GM13976 (cell line): Measurements from ENCODE around the gene GHR.

Experiments
- DNase-seq: peaks from one replicate; pipeline ENCODE4 v3.0.0; 2012; ENCODE audit warnings: low spot score
- in situ Hi-C: fragments of 300-500 bp; cut with MboI; formaldehyde crosslinking; loops from one replicate; pipeline ENCODE4 v1.12.0; 2022; ENCODE audit warnings: low sequenced_read_pairs, mixed read lengths, inconsistent platforms; ENCODE audit not compliant: unreplicated experiment
- TF ChIP-seq, protein P1 (sequence below): IDR thresholded peaks from 2 replicates; pipeline ENCODE4 v1.5.1; 2012; ENCODE audit warnings: borderline replicate concordance, mild to moderate bottlenecking; ENCODE audit not compliant: insufficient read depth; ENCODE audit errors: extremely low read depth, missing control alignments, control extremely low read depth

Gene GHR

DNA sequence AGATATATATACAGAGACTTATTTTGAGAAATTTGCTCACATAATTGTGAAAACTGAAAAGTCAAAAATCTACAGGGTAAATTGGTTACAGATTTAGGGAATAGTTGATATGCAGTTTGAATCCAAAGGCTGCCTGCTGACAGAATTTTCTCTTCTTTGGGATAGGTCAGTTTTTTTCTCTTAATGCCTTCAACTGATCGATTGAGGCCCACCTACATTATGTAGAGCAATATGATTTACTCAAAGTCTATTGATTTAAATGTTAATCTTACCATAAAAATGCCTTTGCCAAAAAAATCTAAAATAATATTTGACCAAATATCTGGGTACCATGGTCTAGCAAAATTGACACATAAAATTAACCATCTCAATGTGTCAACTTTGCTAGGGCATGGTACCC lies 3.9 kb upstream of the GHR start:
- in situ Hi-C loops = no loop called here
- TF ChIP-seq, protein P1, sequence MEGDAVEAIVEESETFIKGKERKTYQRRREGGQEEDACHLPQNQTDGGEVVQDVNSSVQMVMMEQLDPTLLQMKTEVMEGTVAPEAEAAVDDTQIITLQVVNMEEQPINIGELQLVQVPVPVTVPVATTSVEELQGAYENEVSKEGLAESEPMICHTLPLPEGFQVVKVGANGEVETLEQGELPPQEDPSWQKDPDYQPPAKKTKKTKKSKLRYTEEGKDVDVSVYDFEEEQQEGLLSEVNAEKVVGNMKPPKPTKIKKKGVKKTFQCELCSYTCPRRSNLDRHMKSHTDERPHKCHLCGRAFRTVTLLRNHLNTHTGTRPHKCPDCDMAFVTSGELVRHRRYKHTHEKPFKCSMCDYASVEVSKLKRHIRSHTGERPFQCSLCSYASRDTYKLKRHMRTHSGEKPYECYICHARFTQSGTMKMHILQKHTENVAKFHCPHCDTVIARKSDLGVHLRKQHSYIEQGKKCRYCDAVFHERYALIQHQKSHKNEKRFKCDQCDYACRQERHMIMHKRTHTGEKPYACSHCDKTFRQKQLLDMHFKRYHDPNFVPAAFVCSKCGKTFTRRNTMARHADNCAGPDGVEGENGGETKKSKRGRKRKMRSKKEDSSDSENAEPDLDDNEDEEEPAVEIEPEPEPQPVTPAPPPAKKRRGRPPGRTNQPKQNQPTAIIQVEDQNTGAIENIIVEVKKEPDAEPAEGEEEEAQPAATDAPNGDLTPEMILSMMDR = no peak

DNA sequence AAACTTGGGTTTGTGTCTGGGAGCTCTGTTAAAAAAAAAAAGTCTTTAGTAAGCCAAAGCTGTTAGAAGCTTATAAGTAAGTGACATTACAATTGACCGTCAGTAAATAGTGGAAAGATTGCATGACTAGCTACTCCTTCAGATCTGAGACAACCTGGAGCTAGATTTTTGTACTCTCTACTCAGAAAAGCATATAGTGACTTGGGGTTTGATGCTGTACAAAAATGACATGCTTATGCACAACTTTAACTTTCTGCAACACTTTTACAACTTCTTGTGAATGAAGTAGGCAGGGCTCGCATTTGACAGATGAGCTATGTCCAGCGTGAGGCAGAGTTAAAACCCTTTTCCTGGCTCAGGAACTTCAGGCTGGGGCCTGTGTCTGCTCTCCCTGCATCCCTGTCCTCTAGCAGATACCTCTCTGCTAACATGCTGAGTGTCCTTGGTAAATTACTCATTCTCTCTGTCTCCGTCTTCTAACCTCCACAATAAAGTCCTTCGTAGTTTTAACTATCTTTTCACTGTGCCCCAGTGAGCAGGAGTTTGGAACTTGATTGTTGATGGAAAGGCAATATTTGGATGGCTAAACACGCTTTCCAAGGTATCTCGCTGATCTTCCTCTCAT lies 471 bp upstream of the GHR start:
- TF ChIP-seq, protein P1 = no peak
- DNase-seq = no peak
- in situ Hi-C loops = no loop called here

More for the DNA sequence above, 3.9 kb upstream of the GHR start:
- no peak for DNase-seq

DNA sequence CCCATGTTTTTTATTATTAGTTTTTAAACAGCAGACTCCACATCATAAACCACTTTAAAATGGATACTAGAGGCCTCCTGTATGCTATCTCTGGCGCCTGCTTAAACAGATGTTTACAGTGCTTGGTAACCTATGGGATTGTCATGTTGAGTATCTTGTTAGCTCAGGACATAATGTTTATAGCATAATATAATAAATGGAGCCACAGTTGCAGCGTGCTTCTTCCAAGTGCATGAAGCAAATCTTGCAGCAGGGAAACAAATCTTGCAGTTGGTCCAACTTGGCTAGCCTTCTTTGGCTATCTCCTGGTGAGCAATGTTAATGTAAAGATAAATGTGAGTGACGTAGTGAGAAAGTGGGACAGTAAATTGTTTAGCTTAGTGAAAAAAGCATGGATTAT lies 2.8 kb downstream of the GHR start:
- TF ChIP-seq, protein P1 = no peak
- in situ Hi-C loops = no loop called here
- DNase-seq = no peak

DNA sequence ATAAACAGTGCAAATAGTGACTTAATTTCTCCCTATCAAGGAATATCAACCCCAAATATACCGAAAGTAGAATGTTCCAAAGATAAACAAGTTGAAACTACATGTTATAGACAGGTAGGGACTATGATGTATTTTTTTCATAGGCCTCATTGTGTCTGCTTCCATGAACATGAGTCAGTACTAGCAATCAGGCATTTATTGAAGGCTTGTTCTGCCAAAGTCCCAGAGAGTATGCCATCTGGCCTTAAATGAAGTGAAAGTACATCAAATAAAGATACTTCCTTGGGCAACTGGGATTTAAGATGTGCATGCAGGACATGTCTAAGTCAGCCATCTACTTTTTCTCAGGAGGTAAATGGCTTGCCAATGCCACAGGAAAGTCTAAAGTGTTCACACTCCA lies 6.5 kb downstream of the GHR start:
- in situ Hi-C loops = no loop called here
- no peak for DNase-seq

DNA sequence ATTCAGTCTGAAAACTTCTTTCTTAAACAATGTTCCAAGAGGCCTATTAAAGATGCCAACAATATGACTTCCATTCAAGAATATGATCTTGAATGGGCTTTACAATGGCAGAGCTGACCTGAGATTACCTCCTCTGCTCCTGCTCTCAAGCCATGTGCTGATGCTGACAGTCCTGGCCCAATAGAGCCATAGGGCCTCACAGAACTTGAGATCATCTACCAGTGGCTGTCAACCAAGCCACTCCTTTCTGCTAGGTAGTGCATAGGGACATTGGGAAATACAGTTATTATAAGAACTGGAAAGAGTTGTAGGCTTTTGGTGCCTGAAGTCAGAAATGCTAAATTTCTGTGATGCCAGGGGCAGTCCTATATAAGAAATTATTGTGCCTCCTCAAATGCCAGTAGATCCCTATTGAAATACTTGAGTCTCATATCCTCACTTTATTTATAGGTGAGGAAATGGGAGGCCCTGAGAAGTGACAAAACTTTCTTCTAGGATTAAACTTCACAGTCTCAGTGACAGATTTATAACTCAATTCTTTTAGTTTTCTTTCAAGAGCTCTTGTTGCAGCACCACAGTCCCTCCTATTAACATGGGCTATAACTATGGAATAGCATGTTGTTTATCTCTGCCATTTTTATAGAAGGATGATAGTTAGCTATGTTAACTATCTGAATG lies 10.9 kb downstream of the GHR start:
- DNase-seq = no peak
- in situ Hi-C loops = no loop called here
- TF ChIP-seq, protein P1 = no peak

More for the DNA sequence above, 6.5 kb downstream of the GHR start:
- TF ChIP-seq, protein P1 = no peak

DNA sequence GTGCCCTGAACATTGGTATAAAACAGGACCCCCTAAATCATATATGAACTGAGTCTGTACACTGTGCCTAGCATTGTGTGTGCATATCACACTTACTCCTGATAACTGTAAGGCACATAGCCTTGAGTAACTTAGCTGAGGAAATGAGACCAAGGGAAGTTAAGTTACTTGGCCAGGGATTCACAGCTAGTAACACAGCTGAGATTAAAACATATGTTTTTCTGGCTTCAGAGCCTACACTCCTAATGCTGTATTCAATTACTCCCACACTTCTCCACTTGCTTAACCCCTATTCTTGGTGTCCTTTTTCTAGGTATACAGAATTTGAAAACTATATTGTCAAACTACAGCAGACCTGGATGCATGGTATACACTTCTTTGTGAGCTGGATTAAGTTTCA lies 12.8 kb downstream of the GHR start:
- TF ChIP-seq, protein P1 = no peak
- in situ Hi-C loops = no loop called here
- DNase-seq = no peak
